ENCODE measurements around the gene KCNQ5. TPM values are rescaled to one million over a fixed set of nuclear protein-coding genes. Genes with fewer than 3 reads are reported as not detected.

KCNQ5 gene
- total RNA-seq, 1 experiment from 2014 or later = not detected

GRCh38 chr6:72776456-72776855 lies 154.6 kb downstream of the KCNQ5 start:
- CTCF ChIA-PET = no interaction called here
- Histone ChIP-seq H3K9me3 (ENCODE audit: control insufficient read depth in 1 of 2, insufficient read depth in 1 of 2, low read depth in 1 of 2, low read length in 2 of 2) (no peaks in the 10 kb centered on the region), H3K9ac (ENCODE audit: low read length) (no peak overlapping the region), H3K4me3 (replicated peaks in 1 of 2; ENCODE audit: low read depth in 1 of 2, low read length in 2 of 2) (no peak overlapping the region), H4K20me1 (ENCODE audit: insufficient read depth) (no peaks in the 10 kb centered on the region), H2AFZ (ENCODE audit: low read depth, low read length, poor library complexity, severe bottlenecking) (no peak overlapping the region), H3K36me3 (ENCODE audit: control insufficient read depth in 1 of 2, insufficient read depth in 2 of 2, low read length in 2 of 2) (no peaks in the 10 kb centered on the region), H3K9me2 (ENCODE audit: insufficient read depth) (no peaks in the 10 kb centered on the region), H3K4me2 (ENCODE audit: low read length) (no peak overlapping the region), H3K27ac (ENCODE audit: low read depth, low read length) (no peak overlapping the region), H3K27me3 (ENCODE audit: insufficient read depth, low read length) (0 out of 2 replicates have a peak, but pooled peaks cover 4% of the 10 kb centered on the region), H3K4me1 (ENCODE audit: control insufficient read depth in 1 of 2, insufficient read depth in 2 of 2, low read length in 2 of 2) (no peaks in the 10 kb centered on the region), H3K79me2 (ENCODE audit: insufficient read depth, low read length) (no peaks in the 10 kb centered on the region)
- POLR2A ChIA-PET = no interaction called here
- ATAC-seq = no peak
- intact Hi-C loops (cut with micrococcal nuclease) = no loop called here
- no peak for DNase-seq (ENCODE audit: low read depth, low spot score)
- no peak for TF ChIP-seq POLR2A (IDR thresholded peaks at IDR 0.05; ENCODE audit: borderline replicate concordance, extremely low read depth, insufficient read depth, insufficient read length)
- TF ChIP-seq ELF1 (IDR thresholded peaks at IDR 0.05; ENCODE audit: borderline replicate concordance, low read depth) = no peak
- no peak for TF ChIP-seq FOSL1 (IDR thresholded peaks at IDR 0.05; ENCODE audit: low read depth)
- no peak for TF ChIP-seq REST (IDR thresholded peaks at IDR 0.05; ENCODE audit: low read depth)
- no peak for TF ChIP-seq EGR1 (IDR thresholded peaks at IDR 0.05; ENCODE audit: low read depth)
- TF ChIP-seq TCF7L2 (IDR thresholded peaks at IDR 0.05; ENCODE audit: borderline replicate concordance, extremely low read depth, insufficient read depth, insufficient read length) = no peak
- no peak for TF ChIP-seq POLR2AphosphoS5 (IDR thresholded peaks at IDR 0.05; ENCODE audit: low read depth, low read length)
- TF ChIP-seq SP1 (IDR thresholded peaks at IDR 0.05; ENCODE audit: low read depth) = no peak
- no peak for TF ChIP-seq SIN3A (IDR thresholded peaks at IDR 0.05; ENCODE audit: low read depth)
- no peak for TF ChIP-seq YY1 (IDR thresholded peaks at IDR 0.05; ENCODE audit: extremely low read depth, insufficient replicate concordance, low read depth, low read length)
- no TSS peak for BruUV-seq (replicated peaks)
- RAD21 ChIA-PET (ENCODE audit: low non-redundant PET in 1 of 2, low total read pairs in 2 of 2, uncharacterized antibody in 2 of 2, unreplicated experiment in 2 of 2) = no interaction called here

Measured in HCT116 (cell line).